Erythroblast (primary cell): Measurements from ENCODE around the gene RFX8.

Experiments used
- DNase-seq, 2 experiments: peaks; one replicate each; lab custom pipeline; 2025; lab: John Stamatoyannopoulos, UW
- GATA1 ChIP-seq: IDR thresholded peaks from 2 replicates; pipeline ENCODE4 v1.6.1; 2011; ENCODE audit warnings: low read depth, mild to moderate bottlenecking, control low read depth, low read length, moderate library complexity
- POLR2A ChIP-seq: IDR thresholded peaks from 2 replicates; pipeline ENCODE4 v1.6.1; 2011; ENCODE audit warnings: mild to moderate bottlenecking, low read length

The RFX8 gene

GRCh38 chr2:101374821-101375561 lies 99.9 kb downstream of the RFX8 start:
- TF ChIP-seq GATA1: no peak
- TF ChIP-seq POLR2A: no peak
- no peak for DNase-seq

- TF ChIP-seq POLR2A (no peak), GATA1 (no peak)
Measured at GRCh38 chr2:101372792-101373191, 102.1 kb downstream of the RFX8 start.

DNA sequence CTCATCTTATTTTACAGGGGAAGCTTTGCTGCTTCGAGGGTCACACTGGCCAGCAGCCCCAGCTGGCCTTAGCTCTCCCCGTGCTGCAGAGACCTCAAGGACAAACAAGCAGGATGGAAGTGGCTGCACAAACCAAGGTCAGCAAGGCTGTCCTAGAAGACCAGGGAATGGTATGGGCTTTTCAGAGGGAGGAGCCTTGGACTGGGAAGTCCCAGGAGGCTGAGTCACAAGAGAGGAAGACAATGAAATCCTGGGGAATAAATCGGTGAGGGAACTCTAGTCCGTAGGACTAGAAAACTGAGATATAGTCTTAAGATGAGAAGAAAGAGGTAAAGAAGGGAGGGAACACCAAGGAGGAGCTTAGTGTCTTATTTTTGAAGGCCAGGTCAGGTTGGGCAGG lies 103.3 kb downstream of the RFX8 start:
- no peak for TF ChIP-seq GATA1
- no peak for TF ChIP-seq POLR2A
- no peak for DNase-seq

More at GRCh38 chr2:101372792-101373191, 102.1 kb downstream of the RFX8 start:
- DNase-seq: no peak

DNA sequence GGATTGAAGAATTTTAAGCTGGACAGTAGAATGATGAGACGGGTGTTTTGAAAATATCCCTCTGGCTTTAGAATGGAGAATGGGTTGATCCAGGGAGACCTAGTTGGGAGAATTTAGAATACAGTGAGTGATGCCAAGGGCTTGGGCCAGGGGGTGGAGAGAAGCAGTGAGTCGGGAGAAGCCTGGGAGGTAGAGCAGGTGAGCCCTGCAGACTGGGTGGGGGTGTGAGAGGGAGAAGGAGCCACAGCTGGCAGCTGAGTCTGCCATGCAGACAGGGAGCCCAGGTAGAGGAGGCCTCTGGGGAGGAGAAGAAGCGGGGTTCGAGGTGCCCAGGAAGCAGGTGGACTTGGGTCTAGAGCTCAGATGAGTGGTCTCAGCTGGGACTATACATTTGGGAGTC lies 105.8 kb downstream of the RFX8 start:
- TF ChIP-seq POLR2A (no peak), GATA1 (no peak)
- no peak for DNase-seq

GRCh38 chr2:101368376-101368775 lies 106.5 kb downstream of the RFX8 start:
- TF ChIP-seq GATA1 (no peak), POLR2A (no peak)
- no peak for DNase-seq

- TF ChIP-seq GATA1: no peak
- no peak for TF ChIP-seq POLR2A
- DNase-seq: no peak
Measured at GRCh38 chr2:101367508-101367907, 107.4 kb downstream of the RFX8 start.

DNA sequence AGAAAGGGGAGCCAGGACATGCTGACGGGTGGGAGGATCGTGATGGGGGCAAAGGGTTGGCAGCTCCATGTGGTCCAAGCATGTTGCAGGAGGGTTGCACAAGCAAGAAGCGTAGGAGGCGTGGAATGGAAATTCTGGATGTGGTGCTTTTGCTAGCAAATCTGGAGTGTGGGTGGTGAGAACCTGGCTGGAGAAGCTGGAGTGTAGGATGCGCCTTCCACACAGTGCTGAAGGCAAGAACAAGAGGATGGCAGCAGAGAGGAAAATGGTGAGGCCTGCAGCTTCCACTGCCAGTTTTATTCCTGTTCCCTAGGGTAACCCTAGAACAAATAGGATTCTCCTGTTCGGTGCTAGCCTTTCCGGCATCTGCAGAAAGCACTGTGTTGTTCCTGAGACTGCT lies 110.0 kb downstream of the RFX8 start:
- DNase-seq: no peak
- no peak for TF ChIP-seq POLR2A
- TF ChIP-seq GATA1: no peak

DNA sequence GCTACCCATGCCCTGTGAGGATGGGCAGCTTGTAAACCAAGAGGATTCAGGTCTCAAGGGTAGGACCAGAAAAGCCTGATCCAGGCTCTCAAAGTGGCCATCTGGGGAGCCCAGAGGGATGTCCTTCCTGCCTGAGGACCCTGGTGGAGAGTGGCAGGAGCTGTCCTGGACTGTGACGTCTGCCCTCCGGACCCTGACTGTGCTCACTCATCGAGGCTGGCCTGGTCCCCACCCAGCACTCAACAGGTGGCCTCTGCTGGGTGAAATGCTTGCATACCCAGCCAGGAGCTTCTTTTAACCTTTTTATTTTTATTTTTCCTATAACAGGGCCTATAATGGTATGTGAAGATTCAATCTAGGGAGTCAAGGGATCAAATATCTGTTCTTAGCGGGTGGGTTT lies 112.1 kb downstream of the RFX8 start:
- no peak for DNase-seq
- TF ChIP-seq POLR2A (no peak), GATA1 (no peak)

- no peak for DNase-seq
- no peak for TF ChIP-seq POLR2A
- no peak for TF ChIP-seq GATA1
Measured at GRCh38 chr2:101362316-101362715, 112.6 kb downstream of the RFX8 start.

- DNase-seq: no peak
- TF ChIP-seq GATA1 (no peak), POLR2A (no peak)
Measured at GRCh38 chr2:101361522-101361921, 113.4 kb downstream of the RFX8 start.

- TF ChIP-seq POLR2A (no peak), GATA1 (no peak)
- no peak for DNase-seq
Measured at GRCh38 chr2:101361121-101361520, 113.8 kb downstream of the RFX8 start.

DNA sequence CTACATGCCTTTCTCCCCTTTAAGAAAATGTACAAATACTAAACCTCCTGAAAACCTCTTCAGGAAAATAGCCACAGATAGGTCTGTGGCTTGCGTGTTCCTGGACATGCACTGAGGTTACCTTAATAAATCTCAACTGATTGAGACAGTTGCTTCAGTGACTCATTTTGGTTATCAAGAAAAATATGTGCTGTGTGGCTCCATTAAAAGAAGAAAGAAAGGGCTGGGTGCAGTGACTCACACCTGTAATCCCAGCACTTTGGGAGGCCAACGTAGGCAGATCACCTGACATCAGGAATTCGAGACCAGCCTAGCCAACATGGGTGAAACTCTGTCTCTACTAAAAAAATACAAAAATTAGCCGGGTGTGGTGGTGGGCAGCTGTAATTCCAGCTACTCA lies 114.7 kb downstream of the RFX8 start:
- no peak for TF ChIP-seq GATA1

DNA sequence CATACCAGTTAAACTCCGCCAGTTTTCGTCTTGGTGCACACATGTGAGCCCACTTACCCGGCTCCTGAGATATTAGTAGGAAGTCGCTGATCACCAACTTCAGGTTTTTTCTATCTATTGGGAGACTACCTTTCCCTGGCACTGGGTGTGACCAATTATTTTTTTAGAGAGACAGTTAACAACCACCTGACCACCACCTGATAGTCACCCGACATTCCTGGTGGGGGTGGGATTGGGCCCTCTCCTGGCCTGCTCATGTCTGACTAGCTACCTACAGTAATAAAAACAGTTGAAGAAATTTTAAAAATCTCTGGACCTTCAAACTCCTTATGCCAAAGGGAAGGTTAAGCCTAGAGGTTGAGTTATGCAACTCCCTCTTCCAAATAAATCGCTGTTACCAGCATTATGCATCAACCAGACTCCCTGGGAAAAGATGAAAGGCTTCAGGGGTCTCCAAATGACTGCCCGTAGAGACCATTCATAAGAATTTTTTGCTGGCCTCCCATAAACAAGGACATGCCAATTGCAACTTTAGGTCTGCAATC lies 115.4 kb downstream of the RFX8 start:
- no peak for DNase-seq
- no peak for TF ChIP-seq POLR2A
- no peak for TF ChIP-seq GATA1

More for the DNA sequence above, 114.7 kb downstream of the RFX8 start:
- no peak for DNase-seq

DNA sequence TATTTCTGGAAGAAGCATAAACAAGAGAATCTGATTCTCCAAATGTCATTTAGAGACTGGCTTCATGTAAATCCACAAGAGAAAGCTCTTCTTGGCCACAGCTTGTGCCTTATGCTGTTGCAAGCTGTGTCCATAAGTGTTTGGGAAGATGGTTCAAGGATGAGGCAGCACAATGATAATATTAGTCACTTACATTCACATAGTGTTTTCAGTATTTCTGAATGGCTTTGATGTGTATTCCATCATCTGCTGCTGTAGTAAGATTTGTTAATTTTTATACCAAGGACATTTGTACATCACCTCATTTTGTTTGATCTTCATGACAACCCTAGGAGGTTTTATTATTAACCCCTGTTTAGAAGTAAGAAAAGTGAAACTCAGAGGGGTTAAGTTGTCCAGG lies 117.5 kb downstream of the RFX8 start:
- DNase-seq: no peak
- TF ChIP-seq GATA1: no peak

DNA sequence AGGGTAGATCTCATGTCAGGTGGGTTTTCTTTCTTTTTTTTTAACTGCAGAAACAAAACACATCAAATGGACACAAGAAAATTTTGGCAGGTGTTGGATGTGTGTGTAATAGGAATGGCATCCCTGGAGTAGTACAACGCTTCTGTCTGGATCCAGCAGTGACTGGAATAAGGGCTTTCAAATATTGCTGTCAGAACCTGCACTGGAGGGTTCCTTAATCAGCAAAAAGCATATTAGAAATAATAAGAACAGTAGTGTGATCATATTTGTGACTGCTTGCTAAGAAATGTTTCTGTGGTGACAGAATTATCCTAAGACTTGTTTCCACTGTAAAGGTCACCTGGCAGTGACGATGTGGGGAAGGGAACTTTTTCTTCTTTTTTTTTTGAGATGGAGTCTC lies 118.4 kb downstream of the RFX8 start:
- DNase-seq: no peak
- no peak for TF ChIP-seq POLR2A
- TF ChIP-seq GATA1: no peak
